NOMO-1 treated with dmso at 0.1 percent for 144 hours (cell line): ENCODE results near the gene TRAF3.

Source experiments
- DNase-seq: peaks from one replicate; lab custom pipeline; 2025; ENCODE audit not compliant: unreplicated experiment; lab: John Stamatoyannopoulos, UW

TRAF3 gene

GRCh38 chr14:102776761-102777710 lies at the start of gene TRAF3:
TRAF3 (plus strand) TSS chr14:102777449; CDS start chr14:102870202, 92,753 bp downstream.
- DNase-seq: peak; percentile 38

- DNase-seq: no peak
Observed at GRCh38 chr14:102728501-102728900, 48.7 kb upstream of the TRAF3 start.

- DNase-seq: no peak
Observed at GRCh38 chr14:102729268-102729667, 48.0 kb upstream of the TRAF3 start.

- DNase-seq: no peak
Observed at GRCh38 chr14:102729825-102730224, 47.4 kb upstream of the TRAF3 start.

GRCh38 chr14:102731101-102731870 lies 46.0 kb upstream of the TRAF3 start:
- no peak for DNase-seq

- no peak for DNase-seq
Observed at GRCh38 chr14:102731871-102732800, 45.1 kb upstream of the TRAF3 start.

- no peak for DNase-seq
Observed at GRCh38 chr14:102732924-102733323, 44.3 kb upstream of the TRAF3 start.

GRCh38 chr14:102733326-102733725 lies 43.9 kb upstream of the TRAF3 start:
- no peak for DNase-seq

GRCh38 chr14:102734436-102734835 lies 42.8 kb upstream of the TRAF3 start:
- DNase-seq: no peak

- no peak for DNase-seq
Observed at GRCh38 chr14:102736956-102737355, 40.3 kb upstream of the TRAF3 start.

- no peak for DNase-seq
Observed at GRCh38 chr14:102737402-102738372, 39.6 kb upstream of the TRAF3 start.

- no peak for DNase-seq
Observed at GRCh38 chr14:102738373-102739189, 38.7 kb upstream of the TRAF3 start.

- no peak for DNase-seq
Observed at GRCh38 chr14:102739190-102739469, 38.1 kb upstream of the TRAF3 start.

- DNase-seq: no peak
Observed at GRCh38 chr14:102746634-102747438, 30.4 kb upstream of the TRAF3 start.

- DNase-seq: no peak
Observed at GRCh38 chr14:102748806-102749205, 28.4 kb upstream of the TRAF3 start.

- no peak for DNase-seq
Observed at GRCh38 chr14:102749393-102750305, 27.6 kb upstream of the TRAF3 start.

GRCh38 chr14:102750376-102750775 lies 26.9 kb upstream of the TRAF3 start:
- no peak for DNase-seq
